Left ventricle myocardium inferior (tissue), 1 donor: Measurements from ENCODE around the gene B3GNT7. TPM values are rescaled to one million over a fixed set of nuclear protein-coding genes. Genes with fewer than 3 reads are reported as not detected.

Experiments used
- DNase-seq: peaks from one replicate; pipeline ENCODE4 v3.0.0-alpha.2; 2020
- H3K27ac ChIP-seq: fragments of 200-600 bp; replicated peaks from 2 replicates; pipeline ENCODE4 v1.8.0; 2021
- H3K27me3 ChIP-seq: fragments of 200-600 bp; 2 replicates; pipeline ENCODE4 v1.8.0; 2021; ENCODE audit warnings: low read depth
- H3K36me3 ChIP-seq: fragments of 200-600 bp; 2 replicates; pipeline ENCODE4 v1.8.0; 2021
- H3K4me1 ChIP-seq: fragments of 200-600 bp; 2 replicates; pipeline ENCODE4 v1.8.0; 2021
- H3K4me3 ChIP-seq: fragments of 200-600 bp; 2 replicates; pipeline ENCODE4 v1.8.0; 2021; ENCODE audit warnings: mild to moderate bottlenecking, moderate library complexity
- H3K9me3 ChIP-seq: fragments of 200-600 bp; replicated peaks from 2 replicates; pipeline ENCODE4 v1.8.0; 2021
- intact Hi-C: fragments of 100-400 bp; cut with micrococcal nuclease; formaldehyde crosslinking; loops from one replicate; pipeline ENCODE4 v1.11.0; 2022
- total RNA-seq: library from RNA; stranded (reverse); fragmentation: NEBNext Ultra II Directional; extraction: Animal tissue kit (Norgen Biotek cat#: 25700); gene quantifications from one replicate; pipeline ENCODE4 v1.2.1, GENCODE V29; 2021
- TF ChIP-seq, protein P1 (sequence below): fragments of 200-600 bp; IDR thresholded peaks from 2 replicates; pipeline ENCODE4 v1.8.0; 2021; ENCODE audit warnings: antibody characterized with exemption, mild to moderate bottlenecking, borderline replicate concordance
- donor health status: DM: no; HTN: yes; CAD: no; lungs with severe emphysema.

The B3GNT7 gene
- total RNA-seq, 1 donor from 2014 or later, result 2.4 TPM

DNA sequence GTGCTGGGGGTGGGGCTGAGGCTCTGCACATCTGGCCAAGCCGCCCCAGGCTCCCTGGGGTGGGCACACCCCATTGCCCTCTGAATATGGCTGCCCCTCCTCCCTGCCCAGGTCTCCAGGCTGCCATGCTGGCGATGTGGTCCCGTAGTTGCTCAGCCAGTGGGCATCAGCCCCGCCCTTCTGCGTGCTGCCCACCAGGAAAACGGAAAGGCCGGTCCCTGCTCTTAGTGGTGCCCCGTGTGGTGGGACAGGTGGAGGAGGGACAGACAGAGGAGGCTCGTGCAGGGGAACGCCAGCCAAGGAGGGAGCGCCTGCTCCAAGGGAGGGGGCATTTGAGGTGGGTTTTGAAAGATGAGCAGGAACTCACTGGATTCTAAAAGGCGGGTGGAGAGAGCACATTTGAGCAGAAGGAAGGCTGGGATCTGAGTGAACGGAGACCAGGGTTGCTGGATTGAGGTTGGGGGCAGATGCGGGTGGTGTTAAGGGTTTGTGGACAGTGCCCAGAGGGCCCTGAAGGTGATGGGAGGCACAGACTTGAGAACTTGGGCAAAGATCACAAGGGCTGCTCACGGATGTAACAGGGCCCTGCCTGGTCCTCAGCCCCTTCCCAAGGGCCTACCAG lies 6.7 kb upstream of the B3GNT7 start:
- Histone ChIP-seq H3K27me3 (peaks cover under 1% of the 10 kb centered on the region), H3K4me3 (no peak overlapping the region), H3K4me1 (peaks cover 5% of the 10 kb centered on the region), H3K9me3 (peaks cover 13% of the 10 kb centered on the region), H3K27ac (peak overlapping the region; percentile 66), H3K36me3 (no peaks in the 10 kb centered on the region)
- TF ChIP-seq, protein P1, sequence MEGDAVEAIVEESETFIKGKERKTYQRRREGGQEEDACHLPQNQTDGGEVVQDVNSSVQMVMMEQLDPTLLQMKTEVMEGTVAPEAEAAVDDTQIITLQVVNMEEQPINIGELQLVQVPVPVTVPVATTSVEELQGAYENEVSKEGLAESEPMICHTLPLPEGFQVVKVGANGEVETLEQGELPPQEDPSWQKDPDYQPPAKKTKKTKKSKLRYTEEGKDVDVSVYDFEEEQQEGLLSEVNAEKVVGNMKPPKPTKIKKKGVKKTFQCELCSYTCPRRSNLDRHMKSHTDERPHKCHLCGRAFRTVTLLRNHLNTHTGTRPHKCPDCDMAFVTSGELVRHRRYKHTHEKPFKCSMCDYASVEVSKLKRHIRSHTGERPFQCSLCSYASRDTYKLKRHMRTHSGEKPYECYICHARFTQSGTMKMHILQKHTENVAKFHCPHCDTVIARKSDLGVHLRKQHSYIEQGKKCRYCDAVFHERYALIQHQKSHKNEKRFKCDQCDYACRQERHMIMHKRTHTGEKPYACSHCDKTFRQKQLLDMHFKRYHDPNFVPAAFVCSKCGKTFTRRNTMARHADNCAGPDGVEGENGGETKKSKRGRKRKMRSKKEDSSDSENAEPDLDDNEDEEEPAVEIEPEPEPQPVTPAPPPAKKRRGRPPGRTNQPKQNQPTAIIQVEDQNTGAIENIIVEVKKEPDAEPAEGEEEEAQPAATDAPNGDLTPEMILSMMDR, result no peak
- no peak for DNase-seq
- intact Hi-C loops, result no loop called here

DNA sequence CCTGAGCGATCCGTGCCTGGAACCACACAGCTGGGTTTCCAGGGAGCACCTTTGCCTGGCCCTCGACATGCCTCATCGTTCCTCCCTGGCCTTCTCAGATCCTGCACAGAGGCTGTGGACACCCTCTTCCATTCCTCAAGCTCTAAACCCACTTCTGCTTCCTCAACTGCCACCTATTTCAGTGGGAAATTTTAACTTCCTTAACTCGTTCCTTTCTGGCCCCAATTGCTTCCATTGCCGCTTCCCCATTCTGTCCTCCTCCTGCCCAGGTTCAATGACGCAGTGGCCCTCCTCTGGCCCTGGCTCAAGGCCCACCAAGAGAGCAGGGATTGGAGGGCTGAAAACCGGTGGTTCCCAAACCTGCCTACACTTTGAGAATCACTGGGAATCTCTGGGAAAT lies 4.8 kb upstream of the B3GNT7 start:
- H3K27ac ChIP-seq, result no peak overlapping the region
- H3K27me3 ChIP-seq, result peaks cover 19% of the 10 kb centered on the region
- no peak overlapping the region for H3K4me3 ChIP-seq
- H3K36me3 ChIP-seq, result no peaks in the 10 kb centered on the region
- TF ChIP-seq, protein P1, result no peak
- intact Hi-C loops, result no loop called here
- peaks cover 12% of the 10 kb centered on the region for H3K4me1 ChIP-seq
- peaks cover 1% of the 10 kb centered on the region for H3K9me3 ChIP-seq
- no peak for DNase-seq

DNA sequence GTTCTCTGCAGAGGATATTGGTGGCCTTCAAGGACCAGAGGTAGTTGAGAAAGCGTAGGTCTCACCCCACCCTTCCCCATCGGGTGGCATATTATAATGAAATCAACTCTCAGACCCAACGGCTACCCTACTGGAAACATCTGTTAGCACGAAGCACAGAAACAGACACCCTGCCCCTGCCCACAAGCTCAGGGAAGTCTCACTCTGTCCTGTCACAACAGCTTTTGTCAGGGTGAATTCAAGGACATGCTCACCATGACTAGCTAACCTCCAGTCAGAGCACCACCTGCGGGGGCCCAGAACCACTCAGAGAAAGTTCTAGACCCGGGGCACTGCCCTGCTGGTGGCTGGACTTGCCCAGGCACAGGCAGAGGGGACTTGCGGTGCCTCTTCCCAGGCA lies 3.5 kb upstream of the B3GNT7 start:
- peaks cover 20% of the 10 kb centered on the region for H3K4me1 ChIP-seq
- no peak overlapping the region for H3K27ac ChIP-seq
- DNase-seq, result no peak
- TF ChIP-seq, protein P1, result no peak
- H3K27me3 ChIP-seq, result peaks cover 28% of the 10 kb centered on the region
- H3K9me3 ChIP-seq, result no peaks in the 10 kb centered on the region
- no peak overlapping the region for H3K4me3 ChIP-seq
- H3K36me3 ChIP-seq, result no peaks in the 10 kb centered on the region
- intact Hi-C loops, result no loop called here

DNA sequence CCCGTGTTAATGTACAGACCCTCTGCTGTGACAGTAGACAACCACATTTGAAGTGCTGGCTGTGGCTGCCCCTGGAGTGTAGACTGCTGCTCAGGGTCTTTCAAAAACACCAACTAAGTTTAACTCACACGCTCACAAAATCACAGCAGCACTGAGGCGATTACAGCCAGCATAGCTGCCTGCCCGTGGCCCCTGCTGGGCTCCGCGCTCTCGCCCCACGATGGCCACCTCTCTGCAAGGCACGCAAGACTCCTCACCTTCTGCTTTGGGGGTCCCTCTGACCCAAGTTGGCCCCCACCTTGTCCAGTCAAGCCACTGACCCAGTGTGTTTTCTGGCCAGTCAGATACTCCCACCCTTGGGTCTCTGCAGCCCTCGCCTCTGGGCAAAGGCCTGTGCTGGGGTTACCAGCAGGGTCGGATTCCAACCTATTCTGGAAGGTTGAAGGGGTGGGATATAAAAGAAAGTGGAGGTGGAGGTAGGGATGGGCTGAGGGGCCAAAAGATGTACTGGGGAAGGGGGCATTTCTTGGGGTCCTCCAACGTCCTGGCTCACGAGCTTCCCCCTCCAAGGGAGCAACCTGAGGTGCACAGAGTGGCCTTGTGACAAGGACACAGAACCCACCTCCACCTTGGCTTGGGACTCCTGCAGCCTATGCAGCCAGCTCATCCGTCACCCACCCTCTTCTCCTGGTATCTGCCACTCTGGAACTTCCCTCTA lies 2.9 kb upstream of the B3GNT7 start:
- H3K27me3 ChIP-seq, result peaks cover 28% of the 10 kb centered on the region
- no peaks in the 10 kb centered on the region for H3K9me3 ChIP-seq
- TF ChIP-seq, protein P1, result no peak
- H3K36me3 ChIP-seq, result no peaks in the 10 kb centered on the region
- no peak for DNase-seq
- peaks cover 20% of the 10 kb centered on the region for H3K4me1 ChIP-seq
- no peak overlapping the region for H3K4me3 ChIP-seq
- intact Hi-C loops, result no loop called here
- H3K27ac ChIP-seq, result no peak overlapping the region

DNA sequence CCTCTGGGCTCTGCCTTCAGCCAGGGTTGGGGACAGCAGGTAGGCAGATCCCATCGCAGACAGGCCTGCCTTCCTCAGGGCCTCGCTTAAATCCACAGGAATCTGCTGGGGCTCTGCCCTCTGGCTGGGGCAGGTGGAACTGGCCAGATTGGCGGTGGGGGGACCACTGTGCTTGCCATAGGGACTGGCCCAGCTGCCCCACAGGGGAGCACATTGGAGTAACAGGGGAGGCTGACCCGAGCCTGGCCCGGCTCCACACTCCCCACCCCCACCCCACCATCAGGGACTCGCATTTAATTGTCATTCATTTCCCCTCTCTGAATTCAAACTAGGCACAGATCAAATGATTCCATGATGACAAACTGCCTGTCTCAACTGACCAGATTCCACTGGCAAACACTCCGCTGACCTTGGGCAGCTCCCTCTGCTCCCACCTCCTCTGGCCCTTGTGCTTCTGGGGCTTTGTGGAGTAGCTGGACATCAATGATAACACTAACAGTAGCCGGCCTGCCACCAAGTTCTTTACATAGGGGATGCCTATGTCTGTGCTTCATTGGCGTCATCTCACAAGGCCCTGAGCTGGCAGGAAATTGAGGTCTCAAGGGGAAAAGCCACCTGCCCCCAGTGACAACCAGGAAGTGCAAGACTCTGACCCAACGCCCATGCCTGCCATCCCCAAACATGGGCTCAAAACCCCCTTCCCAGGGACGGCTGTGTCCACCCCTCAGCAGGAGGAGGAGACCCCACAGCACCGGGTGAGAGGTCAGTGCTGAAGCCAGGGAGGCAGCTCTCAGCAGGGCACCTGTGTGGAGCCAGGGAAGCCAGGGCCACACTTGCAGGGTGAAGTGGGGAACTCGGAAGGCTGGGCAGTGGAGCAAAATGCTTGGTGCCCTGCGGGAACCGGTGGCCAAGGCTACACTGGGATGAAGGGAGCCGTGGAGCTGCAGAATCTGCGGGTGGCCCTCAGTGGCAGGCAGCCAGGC lies 2.1 kb upstream of the B3GNT7 start:
- DNase-seq, result no peak
- Histone ChIP-seq H3K9me3 (no peaks in the 10 kb centered on the region), H3K36me3 (no peaks in the 10 kb centered on the region), H3K4me1 (peaks cover 15% of the 10 kb centered on the region), H3K27me3 (peaks cover 28% of the 10 kb centered on the region), H3K4me3 (no peak overlapping the region), H3K27ac (no peak overlapping the region)
- TF ChIP-seq, protein P1, result peak; percentile 40
- intact Hi-C loops, result no loop called here
